Measurements from ENCODE around the gene CACTIN. TPM values are rescaled to one million over a fixed set of nuclear protein-coding genes. Genes with fewer than 3 reads are reported as not detected.

CACTIN gene
- total RNA-seq, 1 donor from 2014 or later = 12.8 TPM

GRCh38 chr19:3609779-3610719, 16.5 kb downstream of the CACTIN start:
- no peak for DNase-seq

GRCh38 chr19:3608750-3609322, 17.8 kb downstream of the CACTIN start:
- DNase-seq = no peak

GRCh38 chr19:3608079-3608641, 18.4 kb downstream of the CACTIN start:
- DNase-seq = no peak

- peak; percentile 26 for DNase-seq
Observed at GRCh38 chr19:3607303-3608078, 19.1 kb downstream of the CACTIN start.

- DNase-seq = no peak
Observed at GRCh38 chr19:3606690-3607289, 19.8 kb downstream of the CACTIN start, which contains the start of gene TBXA2R. TBXA2R (minus strand) TSS chr19:3606875; CDS start chr19:3600634, 6,241 bp downstream.

GRCh38 chr19:3606174-3606689, 20.4 kb downstream of the CACTIN start:
- DNase-seq = no peak

GRCh38 chr19:3605770-3606169, 20.8 kb downstream of the CACTIN start:
- DNase-seq = no peak

GRCh38 chr19:3605361-3605760, 21.2 kb downstream of the CACTIN start:
- DNase-seq = no peak

- DNase-seq = no peak
Observed at GRCh38 chr19:3604987-3605343, 21.6 kb downstream of the CACTIN start.

- DNase-seq = no peak
Observed at GRCh38 chr19:3604227-3604986, 22.2 kb downstream of the CACTIN start.

GRCh38 chr19:3603121-3603811, 23.3 kb downstream of the CACTIN start:
- no peak for DNase-seq

GRCh38 chr19:3601021-3601420, 25.6 kb downstream of the CACTIN start:
- DNase-seq = no peak

- no peak for DNase-seq
Observed at GRCh38 chr19:3599776-3600187, 26.8 kb downstream of the CACTIN start.

GRCh38 chr19:3595521-3596061, 31.0 kb downstream of the CACTIN start:
- DNase-seq = no peak

GRCh38 chr19:3593156-3593555, 33.4 kb downstream of the CACTIN start:
- DNase-seq = no peak

GRCh38 chr19:3591876-3592613, 34.5 kb downstream of the CACTIN start:
- no peak for DNase-seq

- DNase-seq = no peak
Observed at GRCh38 chr19:3590991-3591659, 35.5 kb downstream of the CACTIN start.

- no peak for DNase-seq
Observed at GRCh38 chr19:3589949-3590348, 36.6 kb downstream of the CACTIN start.

GRCh38 chr19:3589439-3589838, 37.2 kb downstream of the CACTIN start:
- DNase-seq = no peak
